ENCODE measurements around the gene EVI5.

Gene EVI5

GRCh38 chr1:92784639-92785500 is at the start of gene EVI5:
EVI5 (minus strand) TSS chr1:92785108; CDS start chr1:92736546, 48,562 bp downstream.
- ATAC-seq (replicated peaks; ENCODE audit: extremely low read depth, poor library complexity, severe bottlenecking) (peak; percentile 69), DNase-seq (ENCODE audit: low spot score in 2 of 2) (peak; percentile 18 to 44)
- Mint-ChIP-seq H3K27ac (ENCODE audit: low read depth) (no peak within 1 kb of the TSS), H3K4me1 (peaks cover 12% of the 10 kb centered on the region), H3K4me3 (peak within 1 kb of the TSS; percentile 75), H3K27me3 (peaks cover 54% of the 10 kb centered on the region), H3K9me3 (no peaks in the 10 kb centered on the region), H3K36me3 (ENCODE audit: insufficient read depth) (no peaks in the 10 kb centered on the region)

- peak overlapping the region; percentile 97 for H3K4me3 Mint-ChIP-seq
- ATAC-seq (replicated peaks; ENCODE audit: extremely low read depth, poor library complexity, severe bottlenecking) (no peak), DNase-seq (ENCODE audit: low spot score in 2 of 2) (no peak)
- peaks cover 79% of the 10 kb centered on the region for H3K36me3 Mint-ChIP-seq (ENCODE audit: insufficient read depth)
- no peaks in the 10 kb centered on the region for H3K27me3 Mint-ChIP-seq
- no peaks in the 10 kb centered on the region for H3K9me3 Mint-ChIP-seq
- H3K27ac Mint-ChIP-seq (ENCODE audit: low read depth), result peak overlapping the region; percentile 97
- peaks cover 75% of the 10 kb centered on the region for H3K4me1 Mint-ChIP-seq
Measured at GRCh38 chr1:92834617-92835016, 49.7 kb upstream of the EVI5 start.

- Mint-ChIP-seq H3K4me1 (peaks cover 68% of the 10 kb centered on the region), H3K27me3 (no peaks in the 10 kb centered on the region), H3K4me3 (peak overlapping the region; percentile 97), H3K27ac (ENCODE audit: low read depth) (peak overlapping the region; percentile 97), H3K9me3 (no peaks in the 10 kb centered on the region), H3K36me3 (ENCODE audit: insufficient read depth) (peaks cover 75% of the 10 kb centered on the region)
- DNase-seq (ENCODE audit: low spot score in 2 of 2), result no peak
- ATAC-seq (replicated peaks; ENCODE audit: extremely low read depth, poor library complexity, severe bottlenecking), result no peak
Measured at GRCh38 chr1:92833840-92834239, 48.9 kb upstream of the EVI5 start.

GRCh38 chr1:92832537-92833114 is 47.7 kb upstream of the EVI5 start:
- no peaks in the 10 kb centered on the region for H3K27me3 Mint-ChIP-seq
- no peak for DNase-seq (ENCODE audit: low spot score in 2 of 2)
- H3K4me3 Mint-ChIP-seq, result peak overlapping the region; percentile 97
- peaks cover 56% of the 10 kb centered on the region for H3K4me1 Mint-ChIP-seq
- ATAC-seq (replicated peaks; ENCODE audit: extremely low read depth, poor library complexity, severe bottlenecking), result peak; percentile 3
- H3K9me3 Mint-ChIP-seq, result no peaks in the 10 kb centered on the region
- H3K36me3 Mint-ChIP-seq (ENCODE audit: insufficient read depth), result peaks cover 63% of the 10 kb centered on the region
- H3K27ac Mint-ChIP-seq (ENCODE audit: low read depth), result peak overlapping the region; percentile 97

GRCh38 chr1:92831762-92832536 is 47.0 kb upstream of the EVI5 start, which contains the start of gene RPL5:
RPL5 (plus strand) TSS chr1:92832040; CDS start chr1:92832115, 75 bp downstream.
- no peaks in the 10 kb centered on the region for H3K27me3 Mint-ChIP-seq
- peaks cover 56% of the 10 kb centered on the region for H3K36me3 Mint-ChIP-seq (ENCODE audit: insufficient read depth)
- no peaks in the 10 kb centered on the region for H3K9me3 Mint-ChIP-seq
- H3K4me3 Mint-ChIP-seq, result peak within 1 kb of the TSS; percentile 97
- peak; percentile 84 for ATAC-seq (replicated peaks; ENCODE audit: extremely low read depth, poor library complexity, severe bottlenecking)
- DNase-seq (ENCODE audit: low spot score in 2 of 2), result peak; percentile 96 to 97
- H3K27ac Mint-ChIP-seq (ENCODE audit: low read depth), result peak within 1 kb of the TSS; percentile 97
- peaks cover 50% of the 10 kb centered on the region for H3K4me1 Mint-ChIP-seq

GRCh38 chr1:92831368-92831761 is 46.5 kb upstream of the EVI5 start:
- H3K36me3 Mint-ChIP-seq (ENCODE audit: insufficient read depth), result peaks cover 50% of the 10 kb centered on the region
- DNase-seq (ENCODE audit: low spot score in 2 of 2), result no peak
- no peaks in the 10 kb centered on the region for H3K9me3 Mint-ChIP-seq
- H3K4me3 Mint-ChIP-seq, result peak overlapping the region; percentile 97
- H3K27me3 Mint-ChIP-seq, result no peaks in the 10 kb centered on the region
- ATAC-seq (replicated peaks; ENCODE audit: extremely low read depth, poor library complexity, severe bottlenecking), result no peak
- peak overlapping the region; percentile 97 for H3K27ac Mint-ChIP-seq (ENCODE audit: low read depth)
- peaks cover 47% of the 10 kb centered on the region for H3K4me1 Mint-ChIP-seq

- Mint-ChIP-seq H3K9me3 (no peaks in the 10 kb centered on the region), H3K4me3 (no peak overlapping the region), H3K27ac (ENCODE audit: low read depth) (no peak overlapping the region), H3K4me1 (peaks cover 1% of the 10 kb centered on the region), H3K27me3 (no peaks in the 10 kb centered on the region), H3K36me3 (ENCODE audit: insufficient read depth) (peaks cover 10% of the 10 kb centered on the region)
- DNase-seq (ENCODE audit: low spot score in 2 of 2), result no peak
- ATAC-seq (replicated peaks; ENCODE audit: extremely low read depth, poor library complexity, severe bottlenecking), result no peak
Measured at GRCh38 chr1:92826792-92827191, 41.9 kb upstream of the EVI5 start.

- Mint-ChIP-seq H3K27me3 (no peaks in the 10 kb centered on the region), H3K27ac (ENCODE audit: low read depth) (no peak overlapping the region), H3K4me1 (no peaks in the 10 kb centered on the region), H3K36me3 (ENCODE audit: insufficient read depth) (no peaks in the 10 kb centered on the region), H3K4me3 (no peak overlapping the region), H3K9me3 (no peaks in the 10 kb centered on the region)
- DNase-seq (ENCODE audit: low spot score in 2 of 2) (no peak), ATAC-seq (replicated peaks; ENCODE audit: extremely low read depth, poor library complexity, severe bottlenecking) (no peak)
Measured at GRCh38 chr1:92822879-92823278, 38.0 kb upstream of the EVI5 start.

- Mint-ChIP-seq H3K4me3 (no peak overlapping the region), H3K36me3 (ENCODE audit: insufficient read depth) (no peaks in the 10 kb centered on the region), H3K4me1 (no peaks in the 10 kb centered on the region), H3K27me3 (no peaks in the 10 kb centered on the region), H3K27ac (ENCODE audit: low read depth) (no peak overlapping the region), H3K9me3 (no peaks in the 10 kb centered on the region)
- ATAC-seq (replicated peaks; ENCODE audit: extremely low read depth, poor library complexity, severe bottlenecking) (no peak), DNase-seq (ENCODE audit: low spot score in 2 of 2) (no peak)
Measured at GRCh38 chr1:92820551-92820950, 35.6 kb upstream of the EVI5 start.

GRCh38 chr1:92820024-92820423 is 35.1 kb upstream of the EVI5 start:
- Mint-ChIP-seq H3K27me3 (no peaks in the 10 kb centered on the region), H3K4me1 (no peaks in the 10 kb centered on the region), H3K4me3 (no peak overlapping the region), H3K36me3 (ENCODE audit: insufficient read depth) (no peaks in the 10 kb centered on the region), H3K27ac (ENCODE audit: low read depth) (no peak overlapping the region), H3K9me3 (no peaks in the 10 kb centered on the region)
- no peak for DNase-seq (ENCODE audit: low spot score in 2 of 2)
- no peak for ATAC-seq (replicated peaks; ENCODE audit: extremely low read depth, poor library complexity, severe bottlenecking)

- no peak overlapping the region for H3K27ac Mint-ChIP-seq (ENCODE audit: low read depth)
- peak; percentile 40 for ATAC-seq (replicated peaks; ENCODE audit: extremely low read depth, poor library complexity, severe bottlenecking)
- no peaks in the 10 kb centered on the region for H3K27me3 Mint-ChIP-seq
- no peak for DNase-seq (ENCODE audit: low spot score in 2 of 2)
- no peak overlapping the region for H3K4me3 Mint-ChIP-seq
- no peaks in the 10 kb centered on the region for H3K4me1 Mint-ChIP-seq
- H3K9me3 Mint-ChIP-seq, result no peaks in the 10 kb centered on the region
- H3K36me3 Mint-ChIP-seq (ENCODE audit: insufficient read depth), result no peaks in the 10 kb centered on the region
Measured at GRCh38 chr1:92817986-92818764, 33.3 kb upstream of the EVI5 start.

- no peaks in the 10 kb centered on the region for H3K27me3 Mint-ChIP-seq
- H3K9me3 Mint-ChIP-seq, result no peaks in the 10 kb centered on the region
- H3K4me3 Mint-ChIP-seq, result no peak overlapping the region
- ATAC-seq (replicated peaks; ENCODE audit: extremely low read depth, poor library complexity, severe bottlenecking) (no peak), DNase-seq (ENCODE audit: low spot score in 2 of 2) (no peak)
- H3K4me1 Mint-ChIP-seq, result no peaks in the 10 kb centered on the region
- no peak overlapping the region for H3K27ac Mint-ChIP-seq (ENCODE audit: low read depth)
- no peaks in the 10 kb centered on the region for H3K36me3 Mint-ChIP-seq (ENCODE audit: insufficient read depth)
Measured at GRCh38 chr1:92817137-92817697, 32.3 kb upstream of the EVI5 start.
